Urinary bladder (tissue), 4 donors: ENCODE measurements around the gene ZAP70. TPM values are rescaled to one million over a fixed set of nuclear protein-coding genes. Genes with fewer than 3 reads are reported as not detected.
A peak's percentile ranks its signal among the peaks of the same experiment; 100 is the strongest.
"Not testable (repeated sequence)": the region's sequence is repeated elsewhere in the genome, so short reads cannot be mapped to it uniquely, and the experiment has no call there.

ENCODE experiments used
- DNase-seq: peaks from one replicate; pipeline ENCODE4 v3.0.0-alpha.2; 2015; ENCODE audit errors: extremely low spot score
- H3K27ac ChIP-seq: one replicate; pipeline ENCODE4 v1.5.1; 2013; ENCODE audit warnings: low read depth, mild to moderate bottlenecking, moderate library complexity
- H3K36me3 ChIP-seq: one replicate; pipeline ENCODE4 v1.6.1; 2013; ENCODE audit warnings: mild to moderate bottlenecking, moderate library complexity; ENCODE audit not compliant: insufficient read depth
- H3K4me1 ChIP-seq: one replicate; pipeline ENCODE4 v1.6.1; 2013; ENCODE audit warnings: mild to moderate bottlenecking, moderate library complexity; ENCODE audit not compliant: insufficient read depth
- H3K4me3 ChIP-seq: one replicate; pipeline ENCODE4 v1.5.1; 2013; ENCODE audit warnings: low read depth, low read length
- WGBS: extraction: QIAGEN DNeasy Blood & Tissue Kit; methylation state at CpG from one replicate; pipeline ENCODE4 v1.1.7; 2013; 5-methylcytosine and 5-hydroxymethylcytosine counted together
- polyA plus RNA-seq: library from polyadenylated mRNA; stranded (reverse); fragments of 200-250 nt; gene quantifications from one replicate; pipeline ENCODE4 v1.2.3, GENCODE V29; 2013
- total RNA-seq: library from RNA; depleted of rRNA; stranded (reverse); fragments of >200 nt; gene quantifications from one replicate; pipeline ENCODE4 v1.2.3, GENCODE V29; 2014
- donor health status: healthy with polysubstance abuse.
- donor health status: healthy.

ZAP70 gene
- 1.9 TPM for total RNA-seq
- 2.5 TPM for polyA plus RNA-seq

DNA sequence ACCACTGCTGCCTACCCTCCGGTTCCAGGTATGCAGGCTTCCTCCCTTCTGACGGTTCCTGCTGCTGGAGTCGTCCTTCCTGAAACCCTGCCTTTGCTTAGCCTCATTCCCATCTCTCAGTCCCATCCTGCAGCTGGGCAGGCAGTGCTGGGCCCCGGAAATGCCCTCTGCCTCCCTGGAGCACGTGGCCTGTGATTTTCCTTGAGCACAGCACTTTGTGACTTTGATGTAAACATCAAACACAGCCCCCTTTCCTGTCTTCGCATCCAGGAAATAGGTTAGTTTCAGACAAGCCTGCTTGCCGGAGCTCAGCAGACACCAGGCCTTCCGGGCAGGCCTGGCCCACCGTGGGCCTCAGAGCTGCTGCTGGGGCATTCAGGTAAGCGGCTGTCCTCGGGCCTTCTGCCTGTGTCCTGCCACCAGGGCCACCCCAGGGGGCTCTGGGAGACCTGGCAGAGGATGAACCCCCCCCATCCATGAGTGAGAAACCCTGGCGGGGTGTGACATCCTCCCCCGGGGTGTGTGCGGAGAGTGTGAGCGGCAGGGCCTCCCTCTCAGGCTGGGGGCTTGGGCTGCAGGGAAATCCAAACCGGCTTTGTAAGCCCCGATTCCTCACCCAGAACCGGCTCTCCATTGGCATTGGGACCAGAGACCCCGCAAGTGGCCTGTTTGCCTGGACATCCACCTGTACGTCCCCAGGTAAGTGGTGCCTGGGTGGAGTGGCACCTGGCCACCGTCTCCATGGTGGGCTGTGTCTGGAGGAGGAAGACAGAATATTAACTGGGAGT is at the start of gene ZAP70:
ZAP70 (plus strand) TSS at position 281 of the 788 bp plus-strand sequence. CDS start 10,461 bp downstream, outside the sequence.
- no peaks in the 10 kb centered on the region for H3K36me3 ChIP-seq
- 81% methylated on average over 21 of the region's 21 CpGs for WGBS
- DNase-seq = no peak
- no peak within 1 kb of the TSS for H3K27ac ChIP-seq
- peak within 1 kb of the TSS; percentile 7 for H3K4me3 ChIP-seq
- H3K4me1 ChIP-seq = no peaks in the 10 kb centered on the region

DNA sequence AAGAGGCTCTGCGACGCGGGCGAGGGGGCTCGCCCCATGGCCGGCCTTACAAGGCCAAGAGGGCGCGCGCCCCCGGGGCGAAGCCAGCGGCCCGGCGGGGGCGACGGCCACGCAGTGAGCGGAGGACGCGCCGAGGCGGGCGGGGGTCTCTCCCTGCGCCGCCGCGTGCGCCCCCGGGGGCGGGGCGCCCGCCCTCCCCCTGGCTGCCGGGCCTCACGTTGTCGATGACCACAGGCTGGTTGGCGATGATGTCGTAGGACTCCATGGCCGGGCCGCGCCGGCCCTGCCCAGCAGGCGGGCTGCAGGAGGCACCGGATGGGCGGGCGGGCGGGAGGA is 49.8 kb upstream of the ZAP70 start:
- Histone ChIP-seq H3K4me1 (no peaks in the 10 kb centered on the region), H3K4me3 (peak overlapping the region; percentile 93), H3K27ac (peak overlapping the region; percentile 94), H3K36me3 (peaks cover 1% of the 10 kb centered on the region)
- DNase-seq = no peak
- WGBS = under 1% methylated on average over 45 of the region's 46 CpGs

DNA sequence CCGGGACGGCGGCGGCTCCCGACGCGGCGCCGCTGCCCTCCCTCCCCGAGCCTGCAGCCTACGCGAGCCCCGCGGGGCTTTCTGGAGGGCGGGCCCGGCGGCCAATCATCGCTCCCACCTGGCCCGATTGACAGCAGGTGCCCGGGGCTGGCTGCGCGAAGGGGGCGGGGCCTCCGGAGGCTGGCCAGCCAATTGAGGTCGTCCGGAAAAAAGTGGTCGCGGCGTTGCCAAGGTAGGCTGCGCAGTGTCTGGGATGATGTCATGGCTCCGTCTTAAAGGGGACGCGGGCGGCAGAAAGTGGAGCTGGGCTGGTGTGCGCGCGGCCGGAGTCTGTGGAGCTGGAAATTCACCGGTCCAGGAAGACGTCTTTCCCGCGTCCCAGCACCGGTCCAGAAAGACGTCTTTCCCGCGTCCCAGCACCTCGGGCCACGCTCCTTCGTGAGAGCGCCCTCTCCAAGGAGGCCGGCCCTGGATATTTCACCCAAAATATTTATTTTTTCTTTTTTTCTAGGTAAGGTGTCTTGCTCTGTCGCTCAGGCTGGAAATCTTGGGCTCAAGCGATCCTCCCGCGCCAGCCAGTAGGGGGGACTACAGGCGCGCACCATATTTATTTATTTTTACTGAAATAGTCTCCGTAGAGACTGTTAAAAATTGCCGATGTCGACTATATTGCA is 49.3 kb upstream of the ZAP70 start, which contains the start of gene ACTR1B:
ACTR1B (minus strand) TSS at position 83 of the 674 bp plus-strand sequence. CDS start 154 bp downstream, outside the sequence.
- peak; percentile 97 for DNase-seq
- WGBS = under 1% methylated on average over 60 of the region's 60 CpGs
- Histone ChIP-seq H3K4me3 (peak within 1 kb of the TSS; percentile 93), H3K4me1 (no peaks in the 10 kb centered on the region), H3K36me3 (no peaks in the 10 kb centered on the region), H3K27ac (peak within 1 kb of the TSS; percentile 94)

DNA sequence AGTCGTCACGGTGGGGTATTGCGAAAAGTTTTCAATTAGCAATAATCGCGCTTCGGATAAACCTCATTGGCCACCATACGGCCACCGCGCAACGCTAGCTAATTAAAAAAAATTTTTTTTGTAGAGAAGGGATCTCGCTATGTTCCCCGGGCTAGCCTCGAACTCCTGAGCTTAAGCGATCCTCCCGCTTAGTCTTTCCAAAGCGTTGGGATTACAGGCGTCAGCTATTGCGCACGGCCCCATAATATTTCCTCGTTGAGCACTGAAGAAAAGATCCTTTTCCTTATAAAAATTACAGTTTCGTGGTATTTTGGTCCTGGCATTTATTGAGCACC is 48.8 kb upstream of the ZAP70 start:
- no peak for DNase-seq
- no peaks in the 10 kb centered on the region for H3K36me3 ChIP-seq
- H3K4me1 ChIP-seq = no peaks in the 10 kb centered on the region
- peak overlapping the region; percentile 45 for H3K4me3 ChIP-seq
- peak overlapping the region; percentile 94 for H3K27ac ChIP-seq
- 6% methylated on average over 21 of the region's 21 CpGs for WGBS

DNA sequence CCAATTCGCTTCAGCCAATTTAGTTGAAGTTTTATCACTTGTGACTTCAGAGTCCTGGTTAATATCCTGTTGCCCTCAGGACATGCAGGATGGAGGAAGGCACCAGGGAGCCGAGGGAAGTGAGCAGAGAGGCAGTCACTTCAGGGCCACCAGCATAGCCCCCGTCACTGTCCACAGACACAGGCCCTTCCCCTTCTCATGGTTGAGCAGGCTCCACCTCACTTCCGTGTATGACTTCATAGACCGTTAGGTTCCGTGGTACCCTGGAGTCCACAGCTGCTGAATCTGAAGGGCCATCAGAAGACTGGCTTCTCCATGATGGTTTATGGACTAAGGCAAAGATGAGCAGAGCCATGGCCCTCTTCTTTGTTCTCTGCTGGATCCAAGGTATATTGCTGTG is 43.9 kb upstream of the ZAP70 start, which contains the start of gene C2orf92:
C2orf92 (plus strand) TSS at position 266 of the 400 bp plus-strand sequence; CDS start at position 342, 76 bp downstream.
- Histone ChIP-seq H3K4me1 (no peaks in the 10 kb centered on the region), H3K36me3 (no peaks in the 10 kb centered on the region), H3K4me3 (no peak within 1 kb of the TSS), H3K27ac (no peak within 1 kb of the TSS)
- DNase-seq = no peak
- 85% methylated on average over 6 of the region's 6 CpGs for WGBS

DNA sequence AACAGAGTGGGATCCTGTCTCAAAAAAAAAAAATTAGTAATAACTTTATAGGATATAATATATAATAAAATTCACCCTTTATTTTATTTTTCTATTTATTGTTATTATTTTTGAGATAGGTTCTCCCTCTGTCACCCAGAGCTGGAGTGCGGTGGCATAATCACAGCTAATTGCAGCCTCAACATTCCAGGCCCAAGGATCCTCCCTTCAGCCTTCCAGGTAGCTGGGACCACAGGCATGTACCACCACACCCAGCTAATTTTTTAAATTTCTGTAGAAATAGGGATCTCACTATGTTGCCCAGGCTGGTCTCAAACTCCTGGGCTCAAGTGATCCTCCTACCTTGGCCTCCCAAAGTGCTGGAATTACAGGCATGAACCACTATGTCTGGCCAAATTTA is 42.9 kb upstream of the ZAP70 start:
- H3K4me3 ChIP-seq = no peak overlapping the region
- no peak overlapping the region for H3K27ac ChIP-seq
- H3K4me1 ChIP-seq = no peaks in the 10 kb centered on the region
- H3K36me3 ChIP-seq = no peaks in the 10 kb centered on the region
- DNase-seq = no peak
- 96% methylated on average over 1 of the region's 1 CpG for WGBS

DNA sequence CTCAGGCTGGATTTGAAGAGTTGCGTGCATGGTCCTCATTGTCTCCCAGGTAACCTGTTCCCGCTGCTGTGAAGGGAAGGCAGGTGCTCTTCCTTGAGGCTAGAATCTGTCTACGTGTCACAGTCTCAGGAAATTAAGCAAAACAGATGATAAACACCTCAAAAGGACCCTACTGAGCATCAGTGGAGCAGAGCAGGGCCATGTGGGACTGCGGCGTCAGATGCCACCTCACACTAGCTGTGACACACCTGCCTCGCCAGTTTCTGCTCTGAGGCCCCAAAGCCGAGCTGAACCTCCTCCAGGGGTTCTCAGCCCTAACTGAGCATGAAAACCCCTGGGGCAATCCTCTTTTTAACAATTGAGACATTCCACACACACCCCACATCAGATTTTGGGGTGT is 41.9 kb upstream of the ZAP70 start:
- 95% methylated on average over 7 of the region's 7 CpGs for WGBS
- Histone ChIP-seq H3K36me3 (no peaks in the 10 kb centered on the region), H3K4me3 (no peak overlapping the region), H3K4me1 (no peaks in the 10 kb centered on the region), H3K27ac (no peak overlapping the region)
- DNase-seq = no peak

DNA sequence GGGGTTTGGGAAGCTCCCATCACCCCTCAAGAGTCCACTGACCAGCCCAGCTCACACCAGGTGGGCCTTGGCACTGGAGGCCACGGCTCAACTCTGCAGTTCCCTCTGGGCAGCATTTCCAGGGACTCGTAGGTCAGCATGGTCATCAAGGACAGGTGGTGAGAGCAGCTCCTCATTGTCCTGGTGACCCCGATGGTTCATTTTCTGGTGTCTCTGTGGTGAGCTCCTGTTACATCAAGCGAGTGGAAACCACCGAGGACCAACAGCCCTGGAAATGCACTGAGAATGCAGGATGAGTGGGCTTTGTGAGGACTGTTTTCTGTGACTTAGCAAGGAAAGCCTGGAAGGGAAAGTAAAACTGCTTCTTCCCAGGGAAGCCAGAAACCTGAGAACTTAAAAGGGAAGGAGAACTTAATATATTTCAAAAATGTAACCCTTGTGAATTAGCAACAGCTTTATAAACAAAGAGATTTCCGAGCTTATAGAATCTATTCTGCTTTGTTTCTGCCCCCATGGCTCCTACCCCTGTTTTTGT is 40.7 kb upstream of the ZAP70 start:
- 87% methylated on average over 6 of the region's 6 CpGs for WGBS
- not testable (repeated sequence) for H3K27ac ChIP-seq, DNase-seq

DNA sequence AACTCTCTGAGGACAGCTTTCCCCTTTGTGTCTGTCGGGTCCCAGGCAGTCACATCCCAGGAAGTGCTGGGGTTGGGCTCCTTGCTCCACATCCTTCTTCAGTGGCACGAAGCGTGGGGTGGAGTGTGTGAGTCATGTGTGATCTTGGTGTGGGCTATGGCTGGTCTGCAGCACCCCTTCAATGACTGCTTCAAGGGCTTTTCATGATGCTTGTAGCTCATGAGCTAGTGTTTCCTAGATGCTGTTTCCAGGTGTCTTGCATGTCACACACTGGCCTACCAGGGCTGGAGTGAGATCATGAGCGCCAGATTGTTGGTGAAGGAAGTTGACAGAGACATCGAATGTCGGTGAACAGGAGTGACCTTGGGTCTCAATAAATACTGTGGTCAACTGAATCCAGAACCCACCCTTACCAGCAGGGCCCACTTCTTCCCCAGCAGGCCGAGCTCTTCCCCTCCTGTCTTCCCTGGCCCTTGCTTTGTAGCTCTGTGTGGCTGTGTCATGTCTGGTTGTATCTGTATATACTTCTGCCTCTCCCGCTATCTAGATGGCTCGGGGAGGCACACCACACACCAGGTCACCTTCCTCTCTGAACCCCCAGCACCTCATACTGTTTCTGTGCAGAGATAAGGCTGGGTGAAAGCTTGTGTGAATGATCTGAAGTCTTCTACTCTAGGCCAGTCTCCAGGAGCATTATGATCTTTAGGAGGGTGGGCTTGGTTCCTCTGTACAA is 40.0 kb upstream of the ZAP70 start:
- no peak for DNase-seq
- WGBS = 82% methylated on average over 9 of the region's 9 CpGs
- no peak overlapping the region for H3K4me3 ChIP-seq
- no peaks in the 10 kb centered on the region for H3K4me1 ChIP-seq
- no peak overlapping the region for H3K27ac ChIP-seq
- H3K36me3 ChIP-seq = peaks cover 1% of the 10 kb centered on the region

More for the DNA sequence above, 40.7 kb upstream of the ZAP70 start:
- H3K4me3 ChIP-seq, H3K4me1 ChIP-seq, H3K36me3 ChIP-seq: not testable (repeated sequence)

DNA sequence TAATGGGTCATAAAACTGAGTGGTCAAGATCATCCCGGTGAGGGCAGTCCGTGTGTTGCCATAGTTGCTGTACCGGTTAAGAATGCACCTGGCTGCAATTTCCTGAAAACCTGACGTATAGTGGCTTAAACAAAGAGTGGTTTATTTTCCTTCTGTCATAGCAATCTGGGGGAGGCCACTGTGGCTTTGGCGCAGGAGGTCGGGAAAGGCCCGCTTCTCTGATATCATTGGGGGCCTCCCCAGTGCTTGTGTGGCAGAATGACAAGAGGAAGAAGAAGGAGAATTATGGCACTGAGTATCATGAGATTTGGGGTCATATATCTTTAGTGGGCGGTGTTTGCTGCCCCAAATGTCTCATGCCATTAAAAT is 39.5 kb upstream of the ZAP70 start:
- 70% methylated on average over 8 of the region's 8 CpGs for WGBS
- H3K4me1 ChIP-seq = no peaks in the 10 kb centered on the region
- DNase-seq = no peak
- peaks cover 1% of the 10 kb centered on the region for H3K36me3 ChIP-seq
- H3K4me3 ChIP-seq = no peak overlapping the region
- no peak overlapping the region for H3K27ac ChIP-seq

DNA sequence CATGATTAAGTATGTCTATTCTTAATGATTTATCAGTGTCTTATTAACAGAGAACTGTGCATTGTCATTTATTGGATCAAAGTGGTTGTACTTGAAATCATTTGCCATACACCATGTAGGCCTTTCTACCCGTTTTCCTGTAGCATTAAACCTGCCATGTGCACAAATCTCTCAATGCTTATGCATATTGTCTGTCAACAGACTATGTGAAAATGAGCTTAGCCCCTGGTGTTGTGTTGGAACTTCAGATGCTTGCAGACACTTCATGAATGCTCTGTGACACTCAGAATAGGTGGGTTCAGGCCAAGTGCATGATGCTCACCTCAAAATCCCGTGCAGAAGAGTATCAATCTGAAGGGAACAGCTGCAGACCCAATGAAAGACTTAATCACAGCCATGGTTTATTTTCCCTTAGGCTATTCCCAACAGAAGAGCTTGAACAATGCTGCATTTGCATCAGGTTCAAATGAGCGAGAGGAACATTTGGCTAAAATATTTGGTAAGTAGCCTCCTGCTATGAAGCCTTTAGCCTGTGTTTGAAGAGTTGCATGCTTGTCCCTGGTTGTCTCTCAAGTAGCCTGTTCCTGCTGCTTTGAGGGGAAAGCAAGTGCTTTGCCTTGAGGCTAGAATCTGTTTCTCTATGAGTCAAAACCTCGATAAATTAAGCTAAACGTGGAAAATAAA is 37.8 kb upstream of the ZAP70 start:
- H3K4me3 ChIP-seq = no peak overlapping the region
- DNase-seq = no peak
- 81% methylated on average over 5 of the region's 5 CpGs for WGBS
- no peak overlapping the region for H3K27ac ChIP-seq
- H3K4me1 ChIP-seq = no peaks in the 10 kb centered on the region
- peaks cover 1% of the 10 kb centered on the region for H3K36me3 ChIP-seq

DNA sequence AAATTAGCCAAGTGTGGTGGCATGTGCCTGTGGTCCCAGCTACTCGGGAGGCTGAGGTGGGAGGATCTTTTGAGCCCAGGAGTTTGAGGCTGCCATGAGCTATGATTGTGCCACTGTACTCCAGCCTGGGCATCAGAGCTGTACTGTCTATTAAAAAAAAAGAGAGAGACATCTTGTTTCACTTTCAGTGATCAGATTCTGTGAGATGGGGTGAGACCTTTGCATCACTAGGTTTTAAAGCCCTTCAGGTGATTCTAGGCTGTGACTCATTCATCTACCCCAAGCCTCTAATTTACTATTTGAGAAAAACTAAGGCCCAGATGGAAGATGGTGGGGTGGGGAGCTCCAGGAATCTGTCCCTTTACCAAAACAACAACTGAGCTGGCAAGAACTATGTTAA is 36.8 kb upstream of the ZAP70 start:
- 93% methylated on average over 1 of the region's 1 CpG for WGBS
- H3K36me3 ChIP-seq = peaks cover 1% of the 10 kb centered on the region
- no peak for DNase-seq
- no peak overlapping the region for H3K4me3 ChIP-seq
- no peak overlapping the region for H3K27ac ChIP-seq
- H3K4me1 ChIP-seq = no peaks in the 10 kb centered on the region

DNA sequence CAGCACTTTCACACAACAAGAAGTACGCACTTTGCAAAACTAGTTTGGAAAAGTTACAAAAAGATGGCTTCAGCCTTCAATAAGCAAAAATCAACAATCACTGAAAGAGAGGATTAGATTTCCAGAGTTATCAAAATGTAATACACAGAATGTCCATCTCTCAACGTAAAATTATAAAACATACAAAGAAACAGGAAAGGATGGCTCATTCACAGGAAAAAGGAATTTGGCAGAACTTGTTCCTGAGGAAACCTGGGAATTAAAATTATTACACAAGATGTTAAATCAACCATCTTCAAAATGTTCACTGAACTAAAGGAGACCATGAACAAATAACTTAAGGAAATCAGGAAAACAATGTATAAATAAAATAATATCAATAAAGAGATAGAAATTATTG is 35.9 kb upstream of the ZAP70 start:
- WGBS = 82% methylated on average over 2 of the region's 2 CpGs
- H3K27ac ChIP-seq = no peak overlapping the region
- no peak for DNase-seq
- no peak overlapping the region for H3K4me3 ChIP-seq
- H3K36me3 ChIP-seq = peaks cover 1% of the 10 kb centered on the region
- no peaks in the 10 kb centered on the region for H3K4me1 ChIP-seq
